Activated naive CD8-positive, alpha-beta T cell treated with anti-CD3 and anti-CD28 coated beads for 36 hours (primary cell): Measurements from ENCODE around the gene PPM1H. TPM values are rescaled to one million over a fixed set of nuclear protein-coding genes. Genes with fewer than 3 reads are reported as not detected.
"Not testable (repeated sequence)": the region's sequence is repeated elsewhere in the genome, so short reads cannot be mapped to it uniquely, and the experiment has no call there.

Experiments
- DNase-seq: peaks from one replicate; pipeline ENCODE4 v3.0.0; 2021
- H3K27ac Mint-ChIP-seq: one replicate; pipeline ENCODE4 v1.8.0; 2022; ENCODE audit warnings: mild to moderate bottlenecking, moderate library complexity, mixed read lengths
- H3K27me3 Mint-ChIP-seq: one replicate; pipeline ENCODE4 v1.8.0; 2022; ENCODE audit warnings: mild to moderate bottlenecking, mixed read lengths
- H3K36me3 Mint-ChIP-seq: one replicate; pipeline ENCODE4 v1.8.0; 2021; ENCODE audit warnings: mild to moderate bottlenecking, mixed read lengths
- H3K4me1 Mint-ChIP-seq: one replicate; pipeline ENCODE4 v1.8.0; 2021; ENCODE audit warnings: mixed read lengths
- H3K4me3 Mint-ChIP-seq: one replicate; pipeline ENCODE4 v1.8.0; 2022; ENCODE audit warnings: mild to moderate bottlenecking, moderate library complexity, mixed read lengths
- H3K9me3 Mint-ChIP-seq: one replicate; pipeline ENCODE4 v1.8.0; 2022; ENCODE audit warnings: mixed read lengths
- total RNA-seq, 2 experiments: library from RNA; stranded (reverse); gene quantifications; one replicate each; pipeline ENCODE4 v1.2.3, GENCODE V29; 2021

PPM1H gene
- total RNA-seq, 2 experiments from 2014 or later = 0.04 TPM; not detected in 1

DNA sequence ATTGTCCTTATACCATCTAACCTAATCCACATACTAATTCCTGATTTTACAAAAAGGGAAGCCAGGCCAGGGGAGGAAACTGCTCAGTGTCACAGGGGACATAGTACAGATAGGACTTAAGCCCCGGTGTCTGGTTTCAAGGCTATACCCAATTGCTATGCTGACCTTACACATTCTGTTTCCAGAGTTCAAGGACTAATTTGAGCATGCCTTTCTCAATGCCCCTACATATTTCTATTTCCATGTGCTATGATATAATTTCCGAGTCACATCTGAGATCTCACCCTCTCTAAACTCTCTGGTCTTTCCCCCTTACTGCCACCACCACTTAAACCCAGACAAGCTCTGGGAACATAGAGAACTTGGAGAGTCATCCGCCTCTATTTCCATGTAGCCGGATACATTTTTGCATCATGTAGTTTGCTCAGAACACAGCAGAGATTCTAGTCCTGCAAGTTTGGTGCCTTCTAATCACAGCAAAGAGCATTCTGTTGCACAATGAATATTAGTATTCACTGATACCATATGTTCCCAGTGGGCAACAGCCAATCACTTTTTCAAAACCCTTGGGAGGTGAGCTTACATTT lies 34.2 kb downstream of the PPM1H start:
- H3K9me3 Mint-ChIP-seq = no peaks in the 10 kb centered on the region
- no peak for DNase-seq
- H3K4me1 Mint-ChIP-seq = no peaks in the 10 kb centered on the region
- H3K4me3 Mint-ChIP-seq = no peak overlapping the region
- H3K36me3 Mint-ChIP-seq = no peaks in the 10 kb centered on the region
- H3K27ac Mint-ChIP-seq = no peak overlapping the region
- H3K27me3 Mint-ChIP-seq = no peaks in the 10 kb centered on the region

DNA sequence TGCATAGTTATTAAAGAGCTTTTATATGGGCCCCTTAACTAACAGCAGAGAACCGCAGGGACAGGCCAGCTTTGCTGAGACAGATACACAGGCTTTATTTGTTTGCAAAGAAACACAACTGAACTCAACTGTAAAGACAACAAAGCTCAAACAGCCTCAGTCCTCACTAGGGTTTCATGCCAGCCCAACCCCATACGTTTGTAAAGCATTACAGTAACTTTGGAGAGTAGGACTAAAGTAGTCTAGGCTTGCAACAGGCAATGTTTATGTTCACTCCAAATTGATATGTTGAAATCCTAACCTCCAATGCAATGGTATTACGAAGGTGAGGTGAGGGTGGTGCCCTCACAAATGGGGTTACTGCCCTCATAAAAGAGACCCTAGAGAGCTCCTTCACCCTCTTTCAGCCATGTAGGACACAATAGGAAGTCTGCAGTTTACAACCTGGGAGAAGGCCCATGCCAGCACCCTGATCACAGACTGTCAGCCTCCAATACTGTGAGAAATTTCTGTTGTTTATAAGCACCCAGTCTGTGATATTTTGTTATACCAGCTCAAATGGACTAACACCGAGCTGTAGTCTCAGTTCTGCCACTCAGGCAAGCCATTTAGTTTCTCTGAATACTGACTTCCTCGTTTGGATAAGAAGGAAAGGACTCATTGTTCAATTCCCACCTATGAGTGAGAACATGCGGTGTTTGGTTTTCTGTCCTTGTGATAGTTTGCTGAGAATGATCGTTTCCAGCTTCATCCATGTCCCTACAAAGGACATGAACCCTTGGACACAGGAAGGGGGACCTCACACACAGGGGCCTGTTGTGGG lies 35.2 kb downstream of the PPM1H start:
- H3K4me1 Mint-ChIP-seq = no peaks in the 10 kb centered on the region
- DNase-seq = no peak
- no peak overlapping the region for H3K4me3 Mint-ChIP-seq
- H3K27ac Mint-ChIP-seq = no peak overlapping the region
- H3K36me3 Mint-ChIP-seq = no peaks in the 10 kb centered on the region
- H3K9me3 Mint-ChIP-seq = no peaks in the 10 kb centered on the region
- H3K27me3 Mint-ChIP-seq = no peaks in the 10 kb centered on the region

DNA sequence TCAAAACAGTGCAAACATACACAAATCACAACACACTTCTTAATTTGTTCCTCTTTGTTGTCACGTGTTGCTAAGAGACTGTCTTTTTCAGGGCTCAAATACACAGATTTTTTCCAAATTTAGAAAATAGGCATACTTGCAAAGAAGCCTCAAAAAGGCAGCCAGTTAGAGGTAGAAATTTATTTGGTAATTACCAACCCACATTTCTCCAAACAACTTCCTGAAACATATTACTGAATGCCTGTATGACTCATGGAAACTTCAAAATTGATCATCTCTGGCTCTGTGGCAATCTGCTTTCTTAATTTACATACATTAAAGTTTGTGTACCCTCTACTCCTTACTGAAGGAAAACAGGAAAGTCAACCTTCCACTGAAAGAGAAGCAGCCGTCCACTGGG lies 36.4 kb downstream of the PPM1H start:
- H3K36me3 Mint-ChIP-seq = no peaks in the 10 kb centered on the region
- H3K4me1 Mint-ChIP-seq = no peaks in the 10 kb centered on the region
- no peak overlapping the region for H3K4me3 Mint-ChIP-seq
- no peak for DNase-seq
- H3K27me3 Mint-ChIP-seq = no peaks in the 10 kb centered on the region
- no peak overlapping the region for H3K27ac Mint-ChIP-seq
- H3K9me3 Mint-ChIP-seq = no peaks in the 10 kb centered on the region

DNA sequence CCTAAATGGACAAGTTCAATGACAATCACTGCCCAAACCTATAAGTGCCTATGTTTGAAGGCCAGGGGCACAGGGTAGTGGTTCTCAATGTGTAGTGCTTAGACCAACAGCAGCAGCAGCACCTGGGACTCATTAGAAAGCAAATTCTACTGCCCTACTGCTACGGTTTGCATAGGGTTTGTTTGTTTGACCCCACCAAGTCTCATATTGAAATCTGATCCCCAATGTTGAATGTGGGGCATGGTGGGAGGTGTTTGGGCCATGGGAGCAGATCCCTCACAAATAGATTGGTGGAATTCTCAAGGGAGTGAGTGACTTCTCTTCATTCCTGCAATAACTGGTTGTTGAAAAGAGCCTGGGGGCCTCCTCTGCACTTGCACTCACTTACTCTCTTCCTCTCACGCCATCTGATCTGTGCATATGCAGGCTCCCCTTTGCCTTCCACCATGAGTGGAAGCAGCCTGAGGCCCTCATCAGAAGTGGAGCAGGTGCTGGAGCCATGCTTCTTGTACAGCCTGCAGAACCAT lies 39.5 kb downstream of the PPM1H start:
- Mint-ChIP-seq H3K9me3 (no peaks in the 10 kb centered on the region), H3K4me1 (no peaks in the 10 kb centered on the region), H3K36me3 (no peaks in the 10 kb centered on the region), H3K4me3 (no peak overlapping the region), H3K27ac (no peak overlapping the region), H3K27me3 (no peaks in the 10 kb centered on the region)
- no peak for DNase-seq

DNA sequence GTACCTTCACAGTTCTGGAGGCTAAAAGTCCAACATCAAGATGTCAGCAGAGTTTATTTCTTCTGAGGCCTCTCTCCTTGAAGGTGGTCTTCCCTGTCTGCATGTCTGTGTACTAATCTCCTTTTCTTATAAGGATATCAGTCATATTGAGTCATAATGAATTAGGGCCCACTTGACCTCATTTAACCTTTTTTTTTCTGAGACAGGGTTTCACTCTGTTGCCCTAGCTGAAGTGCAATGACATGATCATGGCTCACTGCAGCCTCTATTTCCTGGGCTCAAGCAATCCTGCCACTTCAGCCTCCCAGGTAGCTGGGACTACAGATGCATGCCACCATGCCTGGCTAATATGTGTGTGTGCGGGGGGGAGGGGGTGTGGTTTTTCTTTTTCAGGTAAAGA lies 41.7 kb downstream of the PPM1H start:
- H3K27ac Mint-ChIP-seq = no peak overlapping the region
- DNase-seq = no peak
- no peaks in the 10 kb centered on the region for H3K9me3 Mint-ChIP-seq

DNA sequence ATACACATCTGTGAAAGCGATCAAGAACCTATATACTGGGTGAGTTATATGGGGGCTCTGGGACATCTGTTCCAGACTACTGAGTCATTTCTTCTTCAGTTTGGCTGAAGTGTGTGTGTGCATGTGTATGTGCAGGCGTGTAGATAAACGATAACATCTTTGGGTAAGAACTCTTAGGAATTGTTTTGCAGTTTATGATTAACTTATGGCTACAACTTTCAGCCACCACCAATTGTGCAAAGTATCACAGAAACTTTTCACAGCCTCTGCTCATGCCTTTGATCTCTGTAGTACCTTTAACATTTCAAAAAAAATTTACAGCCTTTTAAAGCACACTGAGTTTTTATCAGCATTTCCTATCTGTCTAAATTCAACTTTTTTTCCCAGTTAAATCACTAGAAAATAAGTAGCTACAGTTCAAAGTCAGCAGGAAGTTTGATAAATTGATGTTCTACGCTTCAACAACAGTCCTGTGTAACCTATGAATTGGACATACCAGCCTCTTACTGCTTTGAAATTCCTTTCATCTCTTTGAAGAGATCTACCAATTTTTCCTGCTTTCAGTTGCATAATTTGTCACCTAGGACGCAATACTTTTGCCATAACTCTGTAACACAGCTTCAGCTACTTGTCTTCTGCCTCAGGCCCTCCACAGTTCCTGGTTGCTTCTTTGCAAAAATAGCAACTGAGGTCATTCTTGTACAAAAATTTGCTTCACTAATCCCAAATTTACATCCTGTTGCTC lies 43.0 kb downstream of the PPM1H start:
- DNase-seq = no peak
- Mint-ChIP-seq H3K4me1 (no peaks in the 10 kb centered on the region), H3K9me3 (no peaks in the 10 kb centered on the region), H3K27ac (no peak overlapping the region), H3K27me3 (no peaks in the 10 kb centered on the region), H3K4me3 (no peak overlapping the region), H3K36me3 (no peaks in the 10 kb centered on the region)

More for the DNA sequence above, 41.7 kb downstream of the PPM1H start:
- Mint-ChIP-seq H3K36me3 (no peaks in the 10 kb centered on the region), H3K4me3 (no peak overlapping the region), H3K4me1 (no peaks in the 10 kb centered on the region), H3K27me3 (no peaks in the 10 kb centered on the region)

DNA sequence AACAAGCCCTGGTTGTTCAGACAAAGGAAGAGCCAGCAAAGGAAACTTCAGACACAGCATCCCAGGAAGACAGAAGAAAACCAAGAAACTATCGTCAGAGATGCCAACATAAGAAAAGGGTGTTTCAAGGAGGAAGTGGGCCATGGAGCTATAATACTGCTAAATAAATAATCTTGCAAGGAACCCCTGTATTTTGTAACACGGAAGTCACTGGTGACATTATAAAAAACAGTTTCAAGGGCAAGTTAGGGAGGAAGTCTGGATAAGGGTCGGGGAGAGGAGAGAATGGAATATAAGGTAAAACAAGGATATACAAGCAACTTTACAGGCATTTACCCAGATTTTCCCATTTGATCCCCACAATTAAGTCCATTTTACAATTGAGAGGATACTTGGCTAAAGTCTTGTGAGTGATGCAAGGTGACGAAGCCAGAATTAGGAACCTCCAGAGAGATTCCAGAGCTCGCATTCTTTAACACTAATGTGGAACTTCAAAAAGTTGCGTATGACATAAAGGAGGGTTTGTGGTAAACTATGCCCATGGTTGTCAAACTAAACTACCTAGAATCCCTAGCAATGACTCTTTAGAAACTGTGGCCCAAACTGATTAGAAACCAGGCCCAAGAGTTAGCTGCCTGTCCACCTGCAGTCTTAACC lies 46.4 kb downstream of the PPM1H start:
- no peaks in the 10 kb centered on the region for H3K9me3 Mint-ChIP-seq

DNA sequence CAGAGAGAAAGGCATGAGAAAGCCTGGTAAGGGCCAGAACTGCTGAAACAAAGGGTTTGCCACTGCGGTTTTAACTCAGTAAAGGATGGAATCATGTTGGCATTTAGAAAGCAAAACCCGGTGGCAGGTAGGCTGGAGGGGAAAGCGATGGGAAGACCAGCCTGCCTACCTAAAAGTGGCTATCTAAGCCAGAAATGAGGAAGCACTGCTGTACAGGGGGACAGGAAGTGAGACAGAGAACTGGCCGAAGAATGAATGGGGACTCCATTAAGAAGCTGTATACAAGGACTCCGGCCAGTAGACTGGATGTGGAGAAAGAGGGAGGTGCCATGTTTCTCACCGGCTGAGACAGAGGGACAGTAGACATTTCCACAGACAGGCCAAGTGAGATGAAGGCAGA lies 48.2 kb downstream of the PPM1H start:
- H3K36me3 Mint-ChIP-seq = no peaks in the 10 kb centered on the region
- no peaks in the 10 kb centered on the region for H3K9me3 Mint-ChIP-seq
- no peaks in the 10 kb centered on the region for H3K4me1 Mint-ChIP-seq
- DNase-seq = no peak
- no peaks in the 10 kb centered on the region for H3K27me3 Mint-ChIP-seq
- H3K4me3 Mint-ChIP-seq = no peak overlapping the region
- no peak overlapping the region for H3K27ac Mint-ChIP-seq

More for the DNA sequence above, 46.4 kb downstream of the PPM1H start:
- no peak for DNase-seq
- Mint-ChIP-seq H3K27ac (no peak overlapping the region), H3K36me3 (no peaks in the 10 kb centered on the region), H3K27me3 (no peaks in the 10 kb centered on the region), H3K4me1 (no peaks in the 10 kb centered on the region), H3K4me3 (no peak overlapping the region)

DNA sequence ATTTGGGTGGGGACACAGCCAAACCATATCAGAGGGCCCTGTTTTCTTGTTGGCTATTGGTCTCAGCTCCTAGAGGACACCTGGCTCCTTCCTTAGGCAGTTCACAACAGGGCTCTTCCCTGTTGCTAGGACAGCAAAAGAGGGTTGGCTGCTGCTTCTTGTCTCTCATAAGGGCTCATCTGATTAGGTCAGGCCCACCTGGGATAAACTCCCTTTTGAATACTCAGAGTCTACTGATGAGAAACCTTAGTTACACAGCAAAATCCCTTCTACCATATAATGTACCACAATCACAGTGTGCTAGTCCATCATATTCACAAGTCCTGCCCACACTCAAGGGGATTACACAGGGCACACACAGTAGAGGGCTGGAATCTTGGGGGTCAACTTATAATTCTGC lies 49.7 kb downstream of the PPM1H start:
- Mint-ChIP-seq H3K27ac (no peak overlapping the region), H3K4me1 (no peaks in the 10 kb centered on the region), H3K36me3 (no peaks in the 10 kb centered on the region), H3K9me3 (no peaks in the 10 kb centered on the region), H3K4me3 (no peak overlapping the region), H3K27me3 (no peaks in the 10 kb centered on the region)
- no peak for DNase-seq

DNA sequence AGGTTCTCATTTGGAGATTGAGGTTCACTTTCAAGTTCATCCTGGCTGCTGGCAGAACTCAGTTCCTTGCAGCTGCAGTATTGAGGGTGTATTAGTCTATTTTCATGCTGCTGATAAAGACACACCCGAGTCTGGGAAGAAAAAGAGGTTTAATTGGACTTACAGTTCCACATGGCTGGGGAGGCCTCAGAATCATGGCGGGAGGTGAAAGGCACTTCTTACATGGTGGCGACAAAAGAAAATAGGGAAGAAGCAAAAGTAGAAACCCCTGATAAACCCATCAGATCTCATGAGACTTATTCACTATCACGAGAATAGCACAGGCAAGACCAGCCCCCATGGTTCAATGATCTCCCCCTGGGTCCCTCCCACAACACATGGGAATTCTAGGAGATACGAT lies 50.1 kb downstream of the PPM1H start:
- H3K4me1 Mint-ChIP-seq, H3K4me3 Mint-ChIP-seq, H3K36me3 Mint-ChIP-seq, H3K9me3 Mint-ChIP-seq, H3K27me3 Mint-ChIP-seq, DNase-seq, H3K27ac Mint-ChIP-seq: not testable (repeated sequence)

DNA sequence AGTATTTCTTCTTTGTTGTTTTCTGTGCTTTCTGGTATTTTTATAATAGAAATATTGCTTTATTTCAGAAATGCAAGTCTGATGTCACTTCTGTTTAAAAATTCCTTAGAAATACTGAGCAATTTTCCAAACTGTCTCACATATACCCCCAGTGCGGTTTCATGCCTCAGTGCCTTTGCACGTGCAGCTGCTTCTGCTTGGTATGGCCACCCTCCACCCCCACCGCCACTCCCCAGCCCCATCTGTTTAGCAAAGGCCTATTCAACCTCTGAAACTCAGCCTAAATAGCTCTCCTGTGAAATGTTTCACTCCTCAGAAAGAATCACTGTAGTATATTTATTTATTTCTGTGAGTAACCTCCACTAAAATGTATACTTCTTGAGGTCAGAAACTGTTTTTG lies 52.3 kb downstream of the PPM1H start:
- no peak overlapping the region for H3K4me3 Mint-ChIP-seq
- H3K4me1 Mint-ChIP-seq = no peaks in the 10 kb centered on the region
- H3K9me3 Mint-ChIP-seq = no peaks in the 10 kb centered on the region
- no peaks in the 10 kb centered on the region for H3K36me3 Mint-ChIP-seq
- H3K27ac Mint-ChIP-seq = no peak overlapping the region
- DNase-seq = no peak
- H3K27me3 Mint-ChIP-seq = no peaks in the 10 kb centered on the region

DNA sequence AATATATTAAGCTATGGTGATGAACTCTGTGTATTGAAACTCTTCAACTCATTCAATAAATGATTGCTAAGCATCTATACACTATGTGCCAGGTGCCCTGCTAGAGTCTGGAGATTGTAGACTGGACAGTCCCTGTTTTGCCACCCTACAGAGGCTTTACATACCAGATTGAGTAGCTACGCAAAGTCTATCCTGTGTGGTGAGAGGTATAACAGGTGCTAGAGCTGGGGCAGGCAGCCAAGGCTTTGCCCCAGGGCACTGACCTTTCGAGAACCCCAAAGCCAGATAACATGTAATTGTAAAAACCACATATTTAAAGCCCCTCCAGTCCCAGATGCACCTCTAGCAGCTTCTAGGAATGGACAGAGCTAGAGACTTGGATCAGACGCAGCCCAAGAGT lies 52.8 kb downstream of the PPM1H start:
- Mint-ChIP-seq H3K27me3 (no peaks in the 10 kb centered on the region), H3K27ac (no peak overlapping the region), H3K4me1 (no peaks in the 10 kb centered on the region), H3K36me3 (no peaks in the 10 kb centered on the region), H3K9me3 (no peaks in the 10 kb centered on the region), H3K4me3 (no peak overlapping the region)
- DNase-seq = no peak

DNA sequence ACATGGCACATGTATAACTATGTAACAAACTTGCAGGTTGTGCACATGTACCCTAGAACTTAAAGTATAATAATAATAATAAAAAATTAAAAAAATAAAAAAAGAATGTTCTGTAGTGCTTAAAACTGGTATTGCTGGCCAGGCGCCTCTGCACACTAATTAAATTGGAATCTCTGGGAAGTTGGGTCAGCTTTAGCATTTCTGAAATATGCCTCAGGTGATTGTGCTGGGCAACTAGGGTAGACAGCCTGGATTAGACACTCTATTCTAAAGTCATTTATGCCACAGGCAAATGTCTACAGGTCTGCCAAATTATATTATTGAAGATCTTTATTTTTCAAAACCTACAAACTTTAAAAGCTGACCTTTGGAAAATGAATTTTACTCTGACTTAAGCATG lies 55.3 kb downstream of the PPM1H start:
- Mint-ChIP-seq H3K4me1 (no peaks in the 10 kb centered on the region), H3K4me3 (no peak overlapping the region), H3K9me3 (no peaks in the 10 kb centered on the region), H3K27ac (no peak overlapping the region), H3K36me3 (no peaks in the 10 kb centered on the region), H3K27me3 (peaks cover 3% of the 10 kb centered on the region)
- DNase-seq = no peak

DNA sequence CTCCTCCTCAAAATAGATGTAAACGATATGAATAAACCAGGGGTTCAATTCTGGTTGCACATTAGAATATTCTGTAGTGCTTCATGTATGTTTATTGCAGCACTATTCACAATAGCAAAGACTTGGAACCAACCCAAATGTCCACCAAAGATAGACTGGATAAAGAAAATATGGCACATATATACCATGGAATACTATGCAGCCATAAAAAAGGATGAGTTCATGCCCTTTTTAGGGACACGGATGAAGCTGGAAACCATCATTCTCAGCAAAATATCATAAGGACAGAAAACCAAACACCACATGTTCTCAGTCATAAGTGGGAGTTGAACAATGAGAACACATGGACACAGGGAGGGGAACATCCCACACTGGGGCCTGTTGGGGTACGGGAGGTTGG lies 55.7 kb downstream of the PPM1H start:
- not testable (repeated sequence) for H3K36me3 Mint-ChIP-seq, H3K4me1 Mint-ChIP-seq, DNase-seq, H3K9me3 Mint-ChIP-seq, H3K27me3 Mint-ChIP-seq, H3K4me3 Mint-ChIP-seq, H3K27ac Mint-ChIP-seq

DNA sequence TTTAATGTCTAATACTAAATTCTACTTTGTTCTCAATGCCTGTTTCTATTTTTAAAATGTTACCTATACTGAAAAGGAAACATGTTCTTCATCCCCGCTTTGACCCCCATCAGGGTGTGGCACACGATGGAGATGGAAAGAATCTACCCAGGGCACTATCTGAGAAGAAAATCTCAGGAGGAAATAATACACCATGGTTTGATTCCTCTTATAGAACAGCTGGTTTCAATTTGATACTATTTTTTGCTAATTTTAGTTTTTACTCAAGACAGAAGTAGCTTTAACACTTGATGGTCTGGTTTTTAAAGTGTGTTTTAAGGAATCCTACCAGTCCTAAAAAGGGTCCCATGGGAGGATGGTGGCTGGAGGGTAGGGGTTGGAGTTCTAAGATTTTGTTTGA lies 56.7 kb downstream of the PPM1H start:
- Mint-ChIP-seq H3K9me3 (no peaks in the 10 kb centered on the region), H3K4me3 (no peak overlapping the region), H3K27me3 (peaks cover 3% of the 10 kb centered on the region), H3K4me1 (no peaks in the 10 kb centered on the region), H3K36me3 (no peaks in the 10 kb centered on the region), H3K27ac (no peak overlapping the region)
- DNase-seq = no peak
